Limb (tissue), 2 donors: Measurements from ENCODE around the gene CAMK2N1.

ENCODE experiments used
- DNase-seq, 2 donors: peaks; one replicate each; pipeline ENCODE4 v3.0.0-alpha.2; 2016; ENCODE audit errors: extremely low spot score in 2 of 2

CAMK2N1 gene

GRCh38 chr1:20446796-20447195 lies 39.2 kb downstream of the CAMK2N1 start:
- no peak for DNase-seq

GRCh38 chr1:20445956-20446355 lies 40.1 kb downstream of the CAMK2N1 start:
- no peak for DNase-seq

GRCh38 chr1:20443703-20444586 lies 42.1 kb downstream of the CAMK2N1 start:
- no peak for DNase-seq

- DNase-seq = no peak
Observed at GRCh38 chr1:20442920-20443625, 42.9 kb downstream of the CAMK2N1 start.

GRCh38 chr1:20440785-20441200 lies 45.2 kb downstream of the CAMK2N1 start:
- DNase-seq = peak; percentile 3 to 58

- no peak for DNase-seq
Observed at GRCh38 chr1:20439282-20439681, 46.7 kb downstream of the CAMK2N1 start.

- DNase-seq = no peak
Observed at GRCh38 chr1:20437640-20438039, 48.4 kb downstream of the CAMK2N1 start.

- no peak for DNase-seq
Observed at GRCh38 chr1:20432891-20433290, 53.1 kb downstream of the CAMK2N1 start.
